PFSK-1 (cell line): ENCODE measurements around the gene ITGA11.

Experiments
- FOXP2 ChIP-seq: optimal IDR thresholded peaks from 2 replicates; pipeline ENCODE3; 2011; ENCODE audit warnings: borderline replicate concordance, control low read depth, inconsistent platforms; ENCODE audit not compliant: insufficient read depth; ENCODE audit errors: extremely low read length, extremely low read depth
- POLR2AphosphoS5 ChIP-seq: IDR thresholded peaks from 2 replicates; pipeline ENCODE4 v1.6.1; 2012; ENCODE audit warnings: low read depth, mild to moderate bottlenecking, control low read depth, low read length, moderate library complexity
- REST ChIP-seq, 2 experiments: IDR thresholded peaks; 2 replicates each; pipeline versions ENCODE4 v1.6.1 to v1.8.0; 2011 to 2012; ENCODE audit warnings: low read depth in 2 of 2, low read length in 2 of 2, control low read depth in 1 of 2, inconsistent platforms in 1 of 2, mild to moderate bottlenecking in 1 of 2, moderate library complexity in 1 of 2; ENCODE audit not compliant: insufficient read depth in 1 of 2
- SIN3A ChIP-seq: IDR thresholded peaks from 2 replicates; pipeline ENCODE4 v1.6.1; 2012; ENCODE audit warnings: mild to moderate bottlenecking, low read length, moderate library complexity, borderline replicate concordance; ENCODE audit not compliant: insufficient read depth
- TAF1 ChIP-seq: IDR thresholded peaks from 2 replicates; pipeline ENCODE4 v1.6.1; 2012; ENCODE audit warnings: low read length, control low read depth, borderline replicate concordance; ENCODE audit not compliant: insufficient read depth

ITGA11 gene

GRCh38 chr15:68400066-68400456 lies 31.9 kb downstream of the ITGA11 start:
- TF ChIP-seq REST (IDR thresholded peaks at IDR 0.05; ENCODE audit: insufficient read depth in 1 of 2, low read depth in 2 of 2, low read length in 2 of 2): no peak

- TF ChIP-seq POLR2AphosphoS5 (no peak), TAF1 (no peak), FOXP2 (no peak), REST (IDR thresholded peaks at IDR 0.05; ENCODE audit: insufficient read depth in 1 of 2, low read depth in 2 of 2, low read length in 2 of 2) (no peak), SIN3A (no peak)
Measured at GRCh38 chr15:68399096-68400065, 32.6 kb downstream of the ITGA11 start.

DNA sequence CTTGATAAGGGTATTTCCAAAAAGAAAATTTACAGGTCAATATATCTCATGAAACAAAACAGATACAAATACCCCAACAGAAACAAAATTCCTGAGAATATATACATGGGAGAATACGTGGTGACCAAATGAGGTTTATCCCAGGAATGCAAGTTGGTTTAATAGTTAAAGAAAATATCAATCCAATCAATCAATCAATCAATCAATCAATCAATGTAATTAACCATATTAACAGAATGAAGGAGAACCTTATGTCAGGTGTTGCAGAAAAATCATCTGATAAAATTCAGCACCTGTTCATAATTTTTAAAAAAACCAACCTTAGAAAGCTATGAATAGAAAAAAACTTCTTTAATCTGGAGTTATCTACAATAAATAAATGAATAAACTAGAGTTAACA lies 35.9 kb downstream of the ITGA11 start:
- no peak for TF ChIP-seq FOXP2
- no peak for TF ChIP-seq TAF1
- TF ChIP-seq POLR2AphosphoS5: no peak
- no peak for TF ChIP-seq REST (IDR thresholded peaks at IDR 0.05; ENCODE audit: insufficient read depth in 1 of 2, low read depth in 2 of 2, low read length in 2 of 2)
- no peak for TF ChIP-seq SIN3A

GRCh38 chr15:68391121-68391520 lies 40.8 kb downstream of the ITGA11 start:
- no peak for TF ChIP-seq SIN3A
- TF ChIP-seq POLR2AphosphoS5: no peak
- no peak for TF ChIP-seq TAF1
- no peak for TF ChIP-seq REST (IDR thresholded peaks at IDR 0.05; ENCODE audit: insufficient read depth in 1 of 2, low read depth in 2 of 2, low read length in 2 of 2)
- TF ChIP-seq FOXP2: no peak
